Thyroid gland (tissue), 4 donors: ENCODE results near the gene ZNF385B. TPM values are rescaled to one million over a fixed set of nuclear protein-coding genes. Genes with fewer than 3 reads are reported as not detected.

Source experiments
- DNase-seq, 2 donors: peaks; one replicate each; pipeline ENCODE4 v3.0.0-alpha.2; 2019
- H3K27ac ChIP-seq, 3 donors: fragments of 200-600 bp; sonication (generic); 1 replicate in 2 of 3; 2 replicates in 1 of 3; pipeline ENCODE4 v1.5.1; 2016 to 2019; ENCODE audit warnings: mild to moderate bottlenecking in 1 of 3, moderate library complexity in 1 of 3
- H3K27me3 ChIP-seq: fragments of 200-600 bp; sonication (generic); one replicate; pipeline ENCODE4 v1.5.1; 2019
- H3K36me3 ChIP-seq, 2 donors: fragments of 200-600 bp; sonication (generic); one replicate each; pipeline ENCODE4 v1.5.1; 2016 to 2019
- H3K4me1 ChIP-seq, 2 donors: fragments of 200-600 bp; sonication (generic); one replicate each; pipeline ENCODE4 v1.5.1; 2017 to 2019
- H3K4me3 ChIP-seq, 3 donors: fragments of 200-600 bp; sonication (generic); replicated peaks in 1 of 3; 1 replicate in 2 of 3; 2 replicates in 1 of 3; pipeline ENCODE4 v1.5.1; 2016; ENCODE audit warnings: mild to moderate bottlenecking in 1 of 3
- H3K9me3 ChIP-seq: fragments of 200-600 bp; sonication (generic); one replicate; pipeline ENCODE4 v1.5.1; 2017
- CTCF ChIP-seq, 6 experiments: fragments of 200-600 bp in 3 of 6; fragments of 450-650 bp in 3 of 6; sonication (generic) in 3 of 6; IDR thresholded peaks; one replicate each; pipeline ENCODE4 v1.5.1; 2016 to 2019; ENCODE audit warnings: antibody characterized with exemption in 6 of 6, mild to moderate bottlenecking in 2 of 6, inconsistent platforms in 1 of 6, moderate library complexity in 1 of 6
- POLR2A ChIP-seq, 2 donors: fragments of 450-650 bp; IDR thresholded peaks; one replicate each; pipeline ENCODE4 v1.6.1; 2017; ENCODE audit warnings: antibody characterized with exemption in 2 of 2, mild to moderate bottlenecking in 2 of 2, moderate library complexity in 1 of 2
- WGBS, 2 donors: methylation state at CpG; one replicate each; pipeline ENCODE4 v1.1.5; 2017; 5-methylcytosine and 5-hydroxymethylcytosine counted together
- intact Hi-C: fragments of 100-400 bp; cut with DNase I; formaldehyde crosslinking; loops from one replicate; pipeline ENCODE4 v1.15.1; 2023
- total RNA-seq, 4 donors: library from RNA; depleted of rRNA; stranded (reverse); fragments of >200 nt; gene quantifications; one replicate each; pipeline ENCODE4 v1.2.3, GENCODE V29; 2016

The ZNF385B gene
- total RNA-seq, 4 donors from 2014 or later: 1.3 to 2.8 (median 1.8) TPM

- Histone ChIP-seq H3K27me3 (no peaks in the 10 kb centered on the region), H3K27ac (no peak overlapping the region), H3K36me3 (no peaks in the 10 kb centered on the region), H3K4me1 (peaks cover 7 to 14% of the 10 kb centered on the region in 2 donors), H3K9me3 (no peaks in the 10 kb centered on the region), H3K4me3 (no peak overlapping the region)
- DNase-seq: no peak
- no peak for TF ChIP-seq POLR2A (IDR thresholded peaks at IDR 0.05)
- TF ChIP-seq CTCF (IDR thresholded peaks at IDR 0.05): no peak
- WGBS, 2 donors: 80 to 88% methylated on average over 1 of the region's 1 CpG
- intact Hi-C loops: no loop called here
Measured at GRCh38 chr2:179569831-179570233, 291.6 kb downstream of the ZNF385B start.

GRCh38 chr2:179565807-179566206, 295.6 kb downstream of the ZNF385B start:
- H3K27ac ChIP-seq: no peak overlapping the region
- H3K27me3 ChIP-seq: no peaks in the 10 kb centered on the region
- intact Hi-C loops: no loop called here
- WGBS, 2 donors: 70 to 71% methylated on average over 2 of the region's 2 CpGs
- H3K4me3 ChIP-seq: no peak overlapping the region
- H3K36me3 ChIP-seq: no peaks in the 10 kb centered on the region
- no peak for DNase-seq
- H3K4me1 ChIP-seq: peaks cover 0 to 3% of the 10 kb centered on the region in 2 donors
- H3K9me3 ChIP-seq: no peaks in the 10 kb centered on the region
- TF ChIP-seq CTCF (IDR thresholded peaks at IDR 0.05) (no peak), POLR2A (IDR thresholded peaks at IDR 0.05) (no peak)

- Histone ChIP-seq H3K36me3 (no peaks in the 10 kb centered on the region), H3K27ac (no peak overlapping the region), H3K4me1 (no peaks in the 10 kb centered on the region), H3K4me3 (no peak overlapping the region), H3K9me3 (no peaks in the 10 kb centered on the region), H3K27me3 (no peaks in the 10 kb centered on the region)
- 56 to 59% methylated on average over 8 of the region's 8 CpGs for whole genome bisulfite sequencing, 2 donors
- no peak for DNase-seq
- TF ChIP-seq POLR2A (IDR thresholded peaks at IDR 0.05) (no peak), CTCF (IDR thresholded peaks at IDR 0.05) (no peak)
- intact Hi-C loops: no loop called here
Measured at GRCh38 chr2:179562330-179562885, 299.0 kb downstream of the ZNF385B start.

- intact Hi-C loops: no loop called here
- 52 to 74% methylated on average over 2 of the region's 2 CpGs for WGBS, 2 donors
- Histone ChIP-seq H3K9me3 (no peaks in the 10 kb centered on the region), H3K4me1 (no peaks in the 10 kb centered on the region), H3K27ac (no peak overlapping the region), H3K4me3 (no peak overlapping the region), H3K27me3 (no peaks in the 10 kb centered on the region), H3K36me3 (no peaks in the 10 kb centered on the region)
- no peak for TF ChIP-seq CTCF (IDR thresholded peaks at IDR 0.05)
- TF ChIP-seq POLR2A (IDR thresholded peaks at IDR 0.05): no peak
- DNase-seq: no peak
Measured at GRCh38 chr2:179561702-179562101, 299.7 kb downstream of the ZNF385B start.

- Histone ChIP-seq H3K9me3 (no peaks in the 10 kb centered on the region), H3K4me1 (no peaks in the 10 kb centered on the region), H3K27me3 (no peaks in the 10 kb centered on the region), H3K36me3 (no peaks in the 10 kb centered on the region), H3K27ac (no peak overlapping the region), H3K4me3 (no peak overlapping the region)
- 95 to 98% methylated on average over 1 of the region's 1 CpG for WGBS, 2 donors
- intact Hi-C loops: no loop called here
- no peak for DNase-seq
- TF ChIP-seq POLR2A (IDR thresholded peaks at IDR 0.05) (no peak), CTCF (IDR thresholded peaks at IDR 0.05) (no peak)
Measured at GRCh38 chr2:179560257-179560735, 301.1 kb downstream of the ZNF385B start.
